ENCODE data around the gene UBE2Q1. TPM values are rescaled to one million over a fixed set of nuclear protein-coding genes. Genes with fewer than 3 reads are reported as not detected.

The UBE2Q1 gene
- total and polyA plus RNA-seq, 4 donors: 8.2 to 22.0 (median 14.2) TPM

- TF ChIP-seq, protein P1, sequence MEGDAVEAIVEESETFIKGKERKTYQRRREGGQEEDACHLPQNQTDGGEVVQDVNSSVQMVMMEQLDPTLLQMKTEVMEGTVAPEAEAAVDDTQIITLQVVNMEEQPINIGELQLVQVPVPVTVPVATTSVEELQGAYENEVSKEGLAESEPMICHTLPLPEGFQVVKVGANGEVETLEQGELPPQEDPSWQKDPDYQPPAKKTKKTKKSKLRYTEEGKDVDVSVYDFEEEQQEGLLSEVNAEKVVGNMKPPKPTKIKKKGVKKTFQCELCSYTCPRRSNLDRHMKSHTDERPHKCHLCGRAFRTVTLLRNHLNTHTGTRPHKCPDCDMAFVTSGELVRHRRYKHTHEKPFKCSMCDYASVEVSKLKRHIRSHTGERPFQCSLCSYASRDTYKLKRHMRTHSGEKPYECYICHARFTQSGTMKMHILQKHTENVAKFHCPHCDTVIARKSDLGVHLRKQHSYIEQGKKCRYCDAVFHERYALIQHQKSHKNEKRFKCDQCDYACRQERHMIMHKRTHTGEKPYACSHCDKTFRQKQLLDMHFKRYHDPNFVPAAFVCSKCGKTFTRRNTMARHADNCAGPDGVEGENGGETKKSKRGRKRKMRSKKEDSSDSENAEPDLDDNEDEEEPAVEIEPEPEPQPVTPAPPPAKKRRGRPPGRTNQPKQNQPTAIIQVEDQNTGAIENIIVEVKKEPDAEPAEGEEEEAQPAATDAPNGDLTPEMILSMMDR (IDR thresholded peaks at IDR 0.05; ENCODE audit: low read depth, low read length, missing input control): no peak
Measured at GRCh38 chr1:154501423-154502065, 56.9 kb downstream of the UBE2Q1 start (continued).

- Histone ChIP-seq H3K9ac (ENCODE audit: low read depth in 1 of 2, low read length in 2 of 2) (no peak overlapping the region), H3K4me1 (ENCODE audit: control insufficient read depth in 4 of 4, insufficient read depth in 4 of 4, low read length in 3 of 4) (peaks cover 10 to 23% (median 16%) of the 10 kb centered on the region in 4 donors), H3K27ac (ENCODE audit: low read depth in 1 of 2, low read length in 2 of 2) (no peak overlapping the region), H3K9me3 (ENCODE audit: control insufficient read depth in 4 of 4, low read length in 3 of 4) (no peaks in the 10 kb centered on the region), H3K27me3 (ENCODE audit: control insufficient read depth in 4 of 4, insufficient read depth in 4 of 4, low read length in 3 of 4) (no peaks in the 10 kb centered on the region), H3K4me3 (ENCODE audit: low read depth in 1 of 3, low read length in 3 of 3) (peak overlapping the region in 1 of 3 donors; percentile 71), H3K36me3 (ENCODE audit: control insufficient read depth in 4 of 4, insufficient read depth in 3 of 4, low read depth in 1 of 4, low read length in 3 of 4) (peaks cover 0 to 2% (median 0%) of the 10 kb centered on the region in 4 donors)
- DNase-seq (ENCODE audit: low spot score): no peak
- TF ChIP-seq, protein P2, sequence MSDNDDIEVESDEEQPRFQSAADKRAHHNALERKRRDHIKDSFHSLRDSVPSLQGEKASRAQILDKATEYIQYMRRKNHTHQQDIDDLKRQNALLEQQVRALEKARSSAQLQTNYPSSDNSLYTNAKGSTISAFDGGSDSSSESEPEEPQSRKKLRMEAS (IDR thresholded peaks at IDR 0.05): no peak
- no peak for TF ChIP-seq SP1 (IDR thresholded peaks at IDR 0.05)
- no peak for TF ChIP-seq EGR1 (IDR thresholded peaks at IDR 0.05; ENCODE audit: low read depth in 2 of 2)
- TF ChIP-seq GABPA (IDR thresholded peaks at IDR 0.05 in 1 of 2, conservative IDR thresholded peaks at IDR 0.05 in 1 of 2): no peak
- WGBS: 79% methylated on average over 8 of the region's 8 CpGs
Measured at GRCh38 chr1:154500533-154500932, 57.9 kb downstream of the UBE2Q1 start.

DNA sequence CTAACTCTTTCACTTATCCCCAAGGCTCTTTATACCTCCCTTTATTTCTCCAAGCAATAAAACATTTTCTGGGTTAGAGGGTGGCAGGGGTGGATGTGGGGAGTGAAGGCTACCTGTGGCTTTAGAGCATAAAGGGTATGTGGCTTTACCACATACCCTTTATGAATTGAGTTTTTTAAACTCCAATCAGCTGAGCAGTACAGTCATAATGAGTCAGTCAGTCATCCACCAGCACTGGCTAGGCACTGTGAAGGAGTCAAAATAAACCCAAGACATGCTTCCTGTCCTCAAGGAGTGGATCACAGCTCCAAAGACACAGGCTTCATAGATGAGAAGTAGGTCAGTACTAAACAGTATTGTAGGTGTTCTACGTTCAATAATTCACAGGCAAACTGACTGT, 59.0 kb downstream of the UBE2Q1 start:
- peak overlapping the region in 1 of 2 donors; percentile 34 for H3K27ac ChIP-seq (ENCODE audit: low read depth in 1 of 2, low read length in 2 of 2)
- WGBS: 82% methylated on average over 1 of the region's 1 CpG

More for the DNA sequence above, 59.0 kb downstream of the UBE2Q1 start:
- H3K4me1 ChIP-seq (ENCODE audit: control insufficient read depth in 4 of 4, insufficient read depth in 4 of 4, low read length in 3 of 4): peaks cover 10 to 23% (median 16%) of the 10 kb centered on the region in 4 donors
- no peak overlapping the region for H3K9ac ChIP-seq (ENCODE audit: low read depth in 1 of 2, low read length in 2 of 2)
- DNase-seq (ENCODE audit: low spot score): no peak
- TF ChIP-seq, protein P3, sequence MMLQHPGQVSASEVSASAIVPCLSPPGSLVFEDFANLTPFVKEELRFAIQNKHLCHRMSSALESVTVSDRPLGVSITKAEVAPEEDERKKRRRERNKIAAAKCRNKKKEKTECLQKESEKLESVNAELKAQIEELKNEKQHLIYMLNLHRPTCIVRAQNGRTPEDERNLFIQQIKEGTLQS (IDR thresholded peaks at IDR 0.05): no peak
- no peak for TF ChIP-seq JUND (IDR thresholded peaks at IDR 0.05)
- TF ChIP-seq HNF4A (conservative IDR thresholded peaks at IDR 0.05): no peak
- no peak for TF ChIP-seq YY1 (IDR thresholded peaks at IDR 0.05)
- TF ChIP-seq FOXA1 (IDR thresholded peaks at IDR 0.05): no peak
- TF ChIP-seq SP1 (IDR thresholded peaks at IDR 0.05): no peak
- no peak for TF ChIP-seq HNF4G (IDR thresholded peaks at IDR 0.05)
- peaks cover 0 to 2% (median 0%) of the 10 kb centered on the region in 4 donors for H3K36me3 ChIP-seq (ENCODE audit: control insufficient read depth in 4 of 4, insufficient read depth in 3 of 4, low read depth in 1 of 4, low read length in 3 of 4)
- H3K4me3 ChIP-seq (ENCODE audit: low read depth in 1 of 3, low read length in 3 of 3): no peak overlapping the region
- no peaks in the 10 kb centered on the region for H3K27me3 ChIP-seq (ENCODE audit: control insufficient read depth in 4 of 4, insufficient read depth in 4 of 4, low read length in 3 of 4)
- no peaks in the 10 kb centered on the region for H3K9me3 ChIP-seq (ENCODE audit: control insufficient read depth in 4 of 4, low read length in 3 of 4)

Other genes starting within 250 kb of the UBE2Q1 start
- gene AQP10, start 237.6 kb downstream of the UBE2Q1 start, total RNA-seq: under 1 TPM in 1 of 2 donors, not detected in 1; 0.14 TPM
- gene AQP10, start 237.6 kb downstream of the UBE2Q1 start, polyA plus RNA-seq: not detected
- gene ATP8B2, start 233.1 kb downstream of the UBE2Q1 start, total RNA-seq: 10 to 100 TPM in 1 of 2 donors, 1 to 10 TPM in 1; 6.1 to 16.2 TPM
- gene ATP8B2, start 233.1 kb downstream of the UBE2Q1 start, polyA plus RNA-seq: 1 to 10 TPM in 1 of 2 donors, under 1 TPM in 1; 0.75 to 4.5 TPM
- gene IL6R, start 153.3 kb downstream of the UBE2Q1 start, total RNA-seq: 10 to 100 TPM; 47.0 to 67.6 TPM
- gene IL6R, start 153.3 kb downstream of the UBE2Q1 start, polyA plus RNA-seq: 10 to 100 TPM; 18.8 to 23.6 TPM
- 1 to 10 TPM in 1 of 2 donors, under 1 TPM in 1; 0.23 to 1.5 TPM for gene TDRD10, start 56.4 kb downstream of the UBE2Q1 start, total RNA-seq
- under 1 TPM; 0.58 to 0.97 TPM for gene TDRD10, start 56.4 kb downstream of the UBE2Q1 start, polyA plus RNA-seq
- gene SHE, start 56.2 kb downstream of the UBE2Q1 start, total RNA-seq: 1 to 10 TPM; 5.9 to 7.5 TPM
- 1 to 10 TPM; 3.1 to 3.5 TPM for gene SHE, start 56.2 kb downstream of the UBE2Q1 start, polyA plus RNA-seq
- gene CHRNB2, start 9.1 kb upstream of the UBE2Q1 start, total RNA-seq: under 1 TPM in 1 of 2 donors, not detected in 1; under 0.01 TPM
- gene CHRNB2, start 9.1 kb upstream of the UBE2Q1 start, polyA plus RNA-seq: under 1 TPM; 0.01 to 0.06 TPM
- 10 to 100 TPM; 51.1 to 76.1 TPM for gene ADAR, start 49.5 kb upstream of the UBE2Q1 start, total RNA-seq
- gene ADAR, start 49.5 kb upstream of the UBE2Q1 start, polyA plus RNA-seq: 10 to 100 TPM; 39.3 to 51.1 TPM